Lower lobe of right lung (tissue), 2 donors: ENCODE results near the gene SPPL3. TPM values are rescaled to one million over a fixed set of nuclear protein-coding genes. Genes with fewer than 3 reads are reported as not detected.
"Not testable (repeated sequence)": the region's sequence is repeated elsewhere in the genome, so short reads cannot be mapped to it uniquely, and the experiment has no call there.

Source experiments
- ATAC-seq, 2 donors: fragments of 200-7000 bp; cut with Tn5 transposase; one replicate each; pipeline ENCODE4 v1.9.1; 2020 to 2022; ENCODE audit warnings: mild to moderate bottlenecking in 2 of 2, moderate library complexity in 2 of 2
- DNase-seq: peaks from one replicate; pipeline ENCODE4 v3.0.0-alpha.2; 2020
- H3K27ac ChIP-seq: fragments of 200-600 bp; one replicate; pipeline ENCODE4 v1.8.0; 2022
- H3K27me3 ChIP-seq: fragments of 200-600 bp; one replicate; pipeline ENCODE4 v1.8.0; 2022; ENCODE audit warnings: low read depth
- H3K36me3 ChIP-seq: fragments of 200-600 bp; one replicate; pipeline ENCODE4 v1.8.0; 2022; ENCODE audit warnings: mild to moderate bottlenecking
- H3K4me1 ChIP-seq: fragments of 200-600 bp; one replicate; pipeline ENCODE4 v1.8.0; 2022
- H3K4me3 ChIP-seq: fragments of 200-600 bp; one replicate; pipeline ENCODE4 v1.8.0; 2022; ENCODE audit warnings: mild to moderate bottlenecking
- H3K9me3 ChIP-seq: fragments of 200-600 bp; one replicate; pipeline ENCODE4 v1.8.0; 2022
- CTCF ChIP-seq: fragments of 200-600 bp; IDR thresholded peaks from one replicate; pipeline ENCODE4 v1.8.0; 2022; ENCODE audit warnings: antibody characterized with exemption, mild to moderate bottlenecking
- intact Hi-C: fragments of 100-400 bp; cut with DNase I; formaldehyde crosslinking; loops from one replicate; pipeline ENCODE4 v1.11.0; 2022
- total RNA-seq: library from RNA; stranded (reverse); fragmentation: NEBNext Ultra II Directional; extraction: Animal tissue kit (Norgen Biotek cat#: 25700); gene quantifications from one replicate; pipeline ENCODE4 v1.2.1, GENCODE V29; 2021
- donor health status: DM: no; HTN: yes; CAD: no; lungs with severe emphysema.

Gene SPPL3
- total RNA-seq, 1 donor from 2014 or later = 44.0 TPM

GRCh38 chr12:120734210-120734609 is 169.9 kb downstream of the SPPL3 start:
- DNase-seq = no peak
- no peak for ATAC-seq
- peaks cover 36% of the 10 kb centered on the region for H3K36me3 ChIP-seq
- no peak for TF ChIP-seq CTCF
- H3K27ac ChIP-seq = no peak overlapping the region
- no peaks in the 10 kb centered on the region for H3K4me1 ChIP-seq
- H3K4me3 ChIP-seq = no peak overlapping the region
- no peaks in the 10 kb centered on the region for H3K9me3 ChIP-seq
- no peaks in the 10 kb centered on the region for H3K27me3 ChIP-seq
- intact Hi-C loops = no loop called here

GRCh38 chr12:120733574-120733973 is 170.6 kb downstream of the SPPL3 start:
- TF ChIP-seq CTCF = no peak
- H3K27ac ChIP-seq = no peak overlapping the region
- H3K36me3 ChIP-seq = peaks cover 36% of the 10 kb centered on the region
- no peak overlapping the region for H3K4me3 ChIP-seq
- no peaks in the 10 kb centered on the region for H3K9me3 ChIP-seq
- DNase-seq (no peak), ATAC-seq (no peak)
- no peaks in the 10 kb centered on the region for H3K4me1 ChIP-seq
- intact Hi-C loops = no loop called here
- no peaks in the 10 kb centered on the region for H3K27me3 ChIP-seq

- intact Hi-C loops, H3K9me3 ChIP-seq, H3K27me3 ChIP-seq, H3K27ac ChIP-seq, ATAC-seq, H3K4me1 ChIP-seq, DNase-seq, H3K4me3 ChIP-seq: not testable (repeated sequence)
- peaks cover 33% of the 10 kb centered on the region for H3K36me3 ChIP-seq
Observed at GRCh38 chr12:120732198-120732597, 172.0 kb downstream of the SPPL3 start.

GRCh38 chr12:120726961-120727360 is 177.2 kb downstream of the SPPL3 start:
- TF ChIP-seq CTCF = no peak
- peaks cover 14% of the 10 kb centered on the region for H3K4me1 ChIP-seq
- no peaks in the 10 kb centered on the region for H3K27me3 ChIP-seq
- H3K36me3 ChIP-seq = peaks cover 48% of the 10 kb centered on the region
- H3K9me3 ChIP-seq = no peaks in the 10 kb centered on the region
- ATAC-seq (no peak), DNase-seq (peak; percentile 37)
- H3K27ac ChIP-seq = no peak overlapping the region
- intact Hi-C loops = no loop called here
- H3K4me3 ChIP-seq = no peak overlapping the region

GRCh38 chr12:120726510-120726793 is 177.7 kb downstream of the SPPL3 start:
- intact Hi-C loops = no loop called here

More at GRCh38 chr12:120726510-120726793, 177.7 kb downstream of the SPPL3 start:
- H3K27me3 ChIP-seq = no peaks in the 10 kb centered on the region
- ATAC-seq = no peak
- peak; percentile 2 for DNase-seq
- H3K36me3 ChIP-seq = peaks cover 54% of the 10 kb centered on the region
- no peaks in the 10 kb centered on the region for H3K9me3 ChIP-seq
- H3K27ac ChIP-seq = peak overlapping the region; percentile 79
- TF ChIP-seq CTCF = no peak
- peak overlapping the region; percentile 72 for H3K4me3 ChIP-seq
- peaks cover 14% of the 10 kb centered on the region for H3K4me1 ChIP-seq
